H9 (cell line): Measurements from ENCODE around the gene VASP. TPM values are rescaled to one million over a fixed set of nuclear protein-coding genes. Genes with fewer than 3 reads are reported as not detected.

Experiments
- DNase-seq: peaks from one replicate; pipeline ENCODE4 v3.0.0-alpha.2; 2017
- H2AFZ ChIP-seq: one replicate; pipeline ENCODE4 v1.6.1; 2013; ENCODE audit warnings: mild to moderate bottlenecking, low read length, control low read depth, moderate library complexity
- H2AK5ac ChIP-seq: 2 replicates; pipeline ENCODE4 v1.6.1; 2013; ENCODE audit warnings: low read length, control low read depth, mixed read lengths; ENCODE audit not compliant: insufficient read length
- H2BK120ac ChIP-seq: one replicate; pipeline ENCODE4 v1.6.1; 2013; ENCODE audit warnings: low read depth, mild to moderate bottlenecking, low read length, control low read depth, inconsistent platforms; ENCODE audit not compliant: poor library complexity, severe bottlenecking
- H2BK12ac ChIP-seq: 2 replicates; pipeline ENCODE4 v1.6.1; 2013; ENCODE audit warnings: low read length, control low read depth, mixed read lengths, low read depth; ENCODE audit not compliant: insufficient read length
- H2BK15ac ChIP-seq: 2 replicates; pipeline ENCODE4 v1.6.1; 2013; ENCODE audit warnings: low read depth, low read length, control low read depth
- H2BK20ac ChIP-seq: one replicate; pipeline ENCODE4 v1.6.1; 2013; ENCODE audit warnings: low read depth, mild to moderate bottlenecking, low read length, control low read depth, inconsistent platforms; ENCODE audit not compliant: poor library complexity, severe bottlenecking
- H2BK5ac ChIP-seq: 2 replicates; pipeline ENCODE4 v1.6.1; 2013; ENCODE audit warnings: low read length, control low read depth, mixed read lengths; ENCODE audit not compliant: insufficient read length
- H3K14ac ChIP-seq: 2 replicates; pipeline ENCODE4 v1.6.1; 2013; ENCODE audit warnings: low read length, control low read depth; ENCODE audit not compliant: insufficient read depth
- H3K18ac ChIP-seq: 2 replicates; pipeline ENCODE4 v1.6.1; 2013; ENCODE audit warnings: low read depth, mild to moderate bottlenecking, mixed read lengths, low read length, control low read depth; ENCODE audit not compliant: insufficient read length
- H3K23ac ChIP-seq: 2 replicates; pipeline ENCODE4 v1.6.1; 2013; ENCODE audit warnings: low read length, control low read depth, mixed read lengths, low read depth; ENCODE audit not compliant: insufficient read length
- H3K23me2 ChIP-seq: 2 replicates; pipeline ENCODE4 v1.6.1; 2013; ENCODE audit warnings: low read depth, mild to moderate bottlenecking, mixed read lengths, low read length, control low read depth; ENCODE audit not compliant: insufficient read length, poor library complexity, severe bottlenecking
- H3K27ac ChIP-seq: 2 replicates; pipeline ENCODE4 v1.5.1; 2013; ENCODE audit warnings: low read length, control low read depth, mixed read lengths, low read depth; ENCODE audit not compliant: insufficient read length
- H3K27me3 ChIP-seq: 2 replicates; pipeline ENCODE4 v1.6.1; 2013; ENCODE audit warnings: low read length, control low read depth, inconsistent platforms; ENCODE audit not compliant: insufficient read depth
- H3K4ac ChIP-seq: 2 replicates; pipeline ENCODE4 v1.6.1; 2013; ENCODE audit warnings: low read depth, mild to moderate bottlenecking, control low read depth, inconsistent platforms, low read length, moderate library complexity
- H3K4me1 ChIP-seq: 2 replicates; pipeline ENCODE4 v1.6.1; 2013; ENCODE audit warnings: low read length, control low read depth, inconsistent platforms; ENCODE audit not compliant: insufficient read depth
- H3K4me2 ChIP-seq: 2 replicates; pipeline ENCODE4 v1.6.1; 2013; ENCODE audit warnings: low read length, control low read depth, mixed read lengths; ENCODE audit not compliant: insufficient read length, insufficient read depth
- H3K56ac ChIP-seq: 2 replicates; pipeline ENCODE4 v1.6.1; 2013; ENCODE audit warnings: low read depth, mild to moderate bottlenecking, mixed read lengths, low read length, control low read depth; ENCODE audit not compliant: insufficient read length
- H3K79me1 ChIP-seq: 2 replicates; pipeline ENCODE4 v1.6.1; 2013; ENCODE audit warnings: low read depth, mild to moderate bottlenecking, moderate library complexity, low read length, control low read depth, inconsistent platforms; ENCODE audit not compliant: insufficient read depth, poor library complexity, severe bottlenecking
- H3K79me2 ChIP-seq: 2 replicates; pipeline ENCODE4 v1.6.1; 2013; ENCODE audit warnings: low read length, control low read depth, inconsistent platforms; ENCODE audit not compliant: insufficient read depth
- H3K9ac ChIP-seq: 2 replicates; pipeline ENCODE4 v1.6.1; 2013; ENCODE audit warnings: low read length, control low read depth, mixed read lengths; ENCODE audit not compliant: insufficient read length; ENCODE audit errors: extremely low read depth
- H3K9me3 ChIP-seq: one replicate; pipeline ENCODE4 v1.6.1; 2013; ENCODE audit warnings: low read depth, low read length, inconsistent platforms; ENCODE audit not compliant: control insufficient read depth
- H3T11ph ChIP-seq: one replicate; pipeline ENCODE4 v1.6.1; 2013; ENCODE audit warnings: mild to moderate bottlenecking, low read length, control low read depth, inconsistent platforms
- H4K20me1 ChIP-seq: one replicate; pipeline ENCODE4 v1.6.1; 2013; ENCODE audit not compliant: control insufficient read depth, insufficient read length, insufficient read depth
- H4K5ac ChIP-seq: 2 replicates; pipeline ENCODE4 v1.6.1; 2013; ENCODE audit warnings: low read depth, mild to moderate bottlenecking, mixed read lengths, low read length, control low read depth; ENCODE audit not compliant: insufficient read length
- H4K8ac ChIP-seq: replicated peaks from 2 replicates; pipeline ENCODE4 v1.6.1; 2013; ENCODE audit warnings: low read length, control low read depth, mixed read lengths, low read depth; ENCODE audit not compliant: insufficient read length
- H4K91ac ChIP-seq: 2 replicates; pipeline ENCODE4 v1.6.1; 2013; ENCODE audit warnings: low read depth, mild to moderate bottlenecking, moderate library complexity, mixed read lengths, low read length, control low read depth; ENCODE audit not compliant: insufficient read length
- H3K27ac Mint-ChIP-seq, 3 experiments: 2 replicates in 2 of 3; 3 replicates in 1 of 3; pipeline ENCODE4 v1.8.0; 2020 to 2021; ENCODE audit warnings: mixed read lengths in 3 of 3, mild to moderate bottlenecking in 1 of 3, moderate library complexity in 1 of 3
- H3K27me3 Mint-ChIP-seq: 2 replicates; pipeline ENCODE4 v1.8.0; 2021; ENCODE audit warnings: low read depth, mild to moderate bottlenecking, moderate library complexity, mixed read lengths
- H3K36me3 Mint-ChIP-seq, 3 experiments: 2 replicates in 2 of 3; 3 replicates in 1 of 3; pipeline ENCODE4 v1.8.0; 2020 to 2021; ENCODE audit warnings: low read depth in 3 of 3, mixed read lengths in 3 of 3; ENCODE audit not compliant: insufficient read depth in 1 of 3
- H3K4me1 Mint-ChIP-seq, 2 experiments: 2 replicates each; pipeline ENCODE4 v1.8.0; 2020; ENCODE audit warnings: mixed read lengths in 2 of 2
- H3K4me3 Mint-ChIP-seq, 2 experiments: 2 replicates in 1 of 2; 3 replicates in 1 of 2; pipeline ENCODE4 v1.8.0; 2020 to 2021; ENCODE audit warnings: mild to moderate bottlenecking in 2 of 2, mixed read lengths in 2 of 2, moderate library complexity in 1 of 2
- H3K9me3 Mint-ChIP-seq, 2 experiments: 2 replicates in 1 of 2; 3 replicates in 1 of 2; pipeline ENCODE4 v1.8.0; 2020; ENCODE audit warnings: mild to moderate bottlenecking in 2 of 2, mixed read lengths in 2 of 2, moderate library complexity in 1 of 2
- WGBS: extraction: QIAGEN DNeasy Blood & Tissue Kit; methylation state at CpG from one replicate; pipeline ENCODE4 v1.1.7; 2013; ENCODE audit warnings: missing lambda C conversion rate, low lambda C conversion rate, mixed read lengths; ENCODE audit not compliant: insufficient read length; ENCODE audit errors: extremely low coverage; 5-methylcytosine and 5-hydroxymethylcytosine counted together
- total RNA-seq: library from RNA; stranded (reverse); gene quantifications from 2 replicates; pipeline ENCODE4 v1.2.1, GENCODE V29; 2021
- TF ChIP-seq, protein P1 (sequence below): fragments of 200-600 bp; sonication (generic); conservative IDR thresholded peaks from 3 replicates; pipeline ENCODE4 v1.8.0; 2021; ENCODE audit warnings: antibody characterized with exemption, mild to moderate bottlenecking

Gene VASP
- total RNA-seq, 1 experiment from 2014 or later, result 157 TPM

DNA sequence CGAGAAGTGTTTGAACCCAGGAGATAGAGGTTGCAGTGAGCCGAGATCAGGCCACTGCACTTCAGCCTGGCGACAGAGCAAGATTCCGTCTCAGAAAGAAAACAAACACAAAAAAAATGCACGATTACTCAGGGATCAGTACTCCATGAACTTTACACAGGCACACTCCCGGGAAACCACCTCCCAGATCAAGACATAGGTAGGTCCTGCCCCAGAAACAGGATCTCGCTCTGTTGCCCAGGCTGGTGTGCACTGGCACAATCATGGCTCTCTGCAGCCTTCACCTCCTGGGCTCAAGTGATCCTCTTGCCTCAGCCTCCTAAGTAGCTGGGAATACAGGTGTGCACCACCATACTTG lies 11.2 kb downstream of the VASP start:
- peaks cover 27 to 48% (median 34%) of the 10 kb centered on the region in 3 experiments for H3K36me3 Mint-ChIP-seq
- no peaks in the 10 kb centered on the region; the same call in 1 of the 2 replicates for H3K27me3 Mint-ChIP-seq
- peaks cover 12% of the 10 kb centered on the region; the same call in 1 of the 2 replicates for H3K79me2 ChIP-seq

More for the DNA sequence above, 11.2 kb downstream of the VASP start:
- no peak overlapping the region for H3K4me3 Mint-ChIP-seq
- WGBS, result no CpG with 5 or more reads among the region's 7 CpGs
- no peaks in the 10 kb centered on the region for H3K23me2 ChIP-seq
- H2BK5ac ChIP-seq, result no peak overlapping the region
- H2BK20ac ChIP-seq, result no peak overlapping the region
- no peak overlapping the region for H2AFZ ChIP-seq
- H2BK12ac ChIP-seq, result no peak overlapping the region
- H3K4ac ChIP-seq, result no peak overlapping the region
- no peak overlapping the region for H3K18ac ChIP-seq
- no peak overlapping the region for H4K8ac ChIP-seq
- no peak overlapping the region for H3K27ac Mint-ChIP-seq
- no peaks in the 10 kb centered on the region for H4K20me1 ChIP-seq
- no peaks in the 10 kb centered on the region for H3K4me1 ChIP-seq
- H3K9me3 Mint-ChIP-seq, result no peaks in the 10 kb centered on the region
- no peak overlapping the region for H3K23ac ChIP-seq
- H2AK5ac ChIP-seq, result no peak overlapping the region
- no peaks in the 10 kb centered on the region for H3K9me3 ChIP-seq
- H2BK15ac ChIP-seq, result no peak overlapping the region
- no peak overlapping the region for H3K14ac ChIP-seq
- no peak overlapping the region for H3K4me2 ChIP-seq
- H3T11ph ChIP-seq, result no peak overlapping the region
- H3K56ac ChIP-seq, result no peak overlapping the region
- no peak overlapping the region for H2BK120ac ChIP-seq
- H4K5ac ChIP-seq, result no peak overlapping the region
- no peak overlapping the region for H4K91ac ChIP-seq
- TF ChIP-seq, protein P1, sequence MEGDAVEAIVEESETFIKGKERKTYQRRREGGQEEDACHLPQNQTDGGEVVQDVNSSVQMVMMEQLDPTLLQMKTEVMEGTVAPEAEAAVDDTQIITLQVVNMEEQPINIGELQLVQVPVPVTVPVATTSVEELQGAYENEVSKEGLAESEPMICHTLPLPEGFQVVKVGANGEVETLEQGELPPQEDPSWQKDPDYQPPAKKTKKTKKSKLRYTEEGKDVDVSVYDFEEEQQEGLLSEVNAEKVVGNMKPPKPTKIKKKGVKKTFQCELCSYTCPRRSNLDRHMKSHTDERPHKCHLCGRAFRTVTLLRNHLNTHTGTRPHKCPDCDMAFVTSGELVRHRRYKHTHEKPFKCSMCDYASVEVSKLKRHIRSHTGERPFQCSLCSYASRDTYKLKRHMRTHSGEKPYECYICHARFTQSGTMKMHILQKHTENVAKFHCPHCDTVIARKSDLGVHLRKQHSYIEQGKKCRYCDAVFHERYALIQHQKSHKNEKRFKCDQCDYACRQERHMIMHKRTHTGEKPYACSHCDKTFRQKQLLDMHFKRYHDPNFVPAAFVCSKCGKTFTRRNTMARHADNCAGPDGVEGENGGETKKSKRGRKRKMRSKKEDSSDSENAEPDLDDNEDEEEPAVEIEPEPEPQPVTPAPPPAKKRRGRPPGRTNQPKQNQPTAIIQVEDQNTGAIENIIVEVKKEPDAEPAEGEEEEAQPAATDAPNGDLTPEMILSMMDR, result no peak
- peaks cover 12% of the 10 kb centered on the region for H3K79me1 ChIP-seq
- no peak overlapping the region for H3K27ac ChIP-seq
- H3K4me1 Mint-ChIP-seq, result peaks cover 4 to 5% of the 10 kb centered on the region in 2 experiments; a peak in 3 of 4 replicates
- no peaks in the 10 kb centered on the region for H3K27me3 ChIP-seq
- no peak overlapping the region for H3K9ac ChIP-seq
- DNase-seq, result no peak
